Calu3 (cell line): ENCODE results near the gene TAF9B. TPM values are rescaled to one million over a fixed set of nuclear protein-coding genes. Genes with fewer than 3 reads are reported as not detected.

Experiments used
- Bru-seq: library from RNA; stranded (reverse); fragments of 400-500 nt; gene quantifications from one replicate; lab custom pipeline; 2021; lab: Mats Ljungman, UMichigan
- BruChase-seq, 2 experiments: library from RNA; stranded (reverse); fragments of 400-500 nt; gene quantifications; one replicate each; lab custom pipeline; 2021; lab: Mats Ljungman, UMichigan
- BruUV-seq: library from RNA; stranded (reverse); fragments of 400-500 nt; replicated peaks from 2 replicates; lab custom pipeline; 2021; lab: Mats Ljungman, UMichigan
- CTCF ChIA-PET: fragments of 300-600 bp; sonication (Branson Sonifier 250); formaldehyde crosslinking; loops from one replicate; lab custom pipeline; 2022; ENCODE audit warnings: antibody characterized with exemption; lab: Charles Lee
- DNase-seq: peaks from one replicate; pipeline ENCODE4 v3.0.0; 2022
- H3K27ac Mint-ChIP-seq: one replicate; pipeline ENCODE4 v1.8.0; 2022; ENCODE audit warnings: mixed read lengths; ENCODE audit not compliant: unreplicated experiment
- H3K27me3 Mint-ChIP-seq: one replicate; pipeline ENCODE4 v1.8.0; 2022; ENCODE audit warnings: mixed read lengths; ENCODE audit not compliant: unreplicated experiment
- H3K36me3 Mint-ChIP-seq: one replicate; pipeline ENCODE4 v1.8.0; 2022; ENCODE audit warnings: mild to moderate bottlenecking, moderate library complexity, mixed read lengths; ENCODE audit not compliant: insufficient read depth, unreplicated experiment
- H3K4me1 Mint-ChIP-seq: one replicate; pipeline ENCODE4 v1.8.0; 2022; ENCODE audit warnings: mild to moderate bottlenecking, low read depth, mixed read lengths; ENCODE audit not compliant: unreplicated experiment
- H3K4me3 Mint-ChIP-seq: one replicate; pipeline ENCODE4 v1.8.0; 2022; ENCODE audit warnings: mild to moderate bottlenecking, low read depth, moderate library complexity, mixed read lengths; ENCODE audit not compliant: unreplicated experiment
- H3K9me3 Mint-ChIP-seq: one replicate; pipeline ENCODE4 v1.8.0; 2022; ENCODE audit warnings: low read depth, mixed read lengths; ENCODE audit not compliant: unreplicated experiment
- CTCF ChIP-seq: fragments of 200-600 bp; IDR thresholded peaks from one replicate; pipeline ENCODE4 v1.8.0; 2022; ENCODE audit warnings: antibody characterized with exemption; ENCODE audit not compliant: unreplicated experiment
- intact Hi-C: fragments of 100-400 bp; cut with micrococcal nuclease; formaldehyde crosslinking; loops from one replicate; pipeline ENCODE4 v1.10.0; 2022; ENCODE audit not compliant: unreplicated experiment
- long read RNA-seq: library from polyadenylated mRNA; stranded (forward); transcript quantifications from one replicate; pipeline ENCODE4 v2.0.0, GENCODE V29; 2022
- total RNA-seq: library from RNA; stranded (reverse); gene quantifications from 2 replicates; pipeline ENCODE4 v1.2.3, GENCODE V29; 2022

Gene TAF9B
- total RNA-seq (11.5 and 18.4 TPM in 2 replicates), Bru-seq, nascent RNA (percentile 58 among the genes with signal in this experiment), BruChase-seq, experiment 1, labeled RNA remaining after a 6-hour chase (percentile 84 among the genes with signal in this experiment), BruChase-seq, experiment 2, labeled RNA remaining after a 2-hour chase (percentile 67 among the genes with signal in this experiment)
- long read RNA-seq, transcript TAF9B-201 (7 exons, 2,713 nt) = major isoform, 20 of 26 reads
- long read RNA-seq, partial matches to known transcripts = 2 of 26 reads
- long read RNA-seq, other reads (novel, unspliced or antisense) = 4 of 26 reads

- no peaks in the 10 kb centered on the region for H3K27me3 Mint-ChIP-seq
- intact Hi-C loops = no loop called here
- TF ChIP-seq CTCF = no peak
- TSS peak; percentile 62 for BruUV-seq
- no peaks in the 10 kb centered on the region for H3K4me1 Mint-ChIP-seq
- peak; percentile 91 for DNase-seq
- H3K9me3 Mint-ChIP-seq = no peaks in the 10 kb centered on the region
- CTCF ChIA-PET = no interaction called here
- peak within 1 kb of the TSS; percentile 66 for H3K27ac Mint-ChIP-seq
- H3K36me3 Mint-ChIP-seq = peaks cover 20% of the 10 kb centered on the region
- peak within 1 kb of the TSS; percentile 82 for H3K4me3 Mint-ChIP-seq
Measured at GRCh38 chrX:78139160-78140123, at the start of gene TAF9B. TSS of gene TAF9B (minus strand) at chrX:78139650. CDS start at chrX:78139611, 39 bp downstream.

GRCh38 chrX:78182881-78183280 is 43.4 kb upstream of the TAF9B start:
- peaks cover 14% of the 10 kb centered on the region for H3K27me3 Mint-ChIP-seq

GRCh38 chrX:78181307-78181706 is 41.9 kb upstream of the TAF9B start:
- Mint-ChIP-seq H3K27ac (no peak overlapping the region), H3K9me3 (peaks cover 2% of the 10 kb centered on the region), H3K4me3 (no peak overlapping the region), H3K27me3 (peaks cover 14% of the 10 kb centered on the region), H3K36me3 (no peaks in the 10 kb centered on the region), H3K4me1 (no peaks in the 10 kb centered on the region)
- no peak for DNase-seq
- BruUV-seq = no TSS peak
- intact Hi-C loops = no loop called here
- no peak for TF ChIP-seq CTCF
- CTCF ChIA-PET = no interaction called here

More at GRCh38 chrX:78182881-78183280, 43.4 kb upstream of the TAF9B start:
- intact Hi-C loops = no loop called here
- no peak for TF ChIP-seq CTCF
- no peak for DNase-seq
- Mint-ChIP-seq H3K4me3 (no peak overlapping the region), H3K4me1 (no peaks in the 10 kb centered on the region), H3K27ac (no peak overlapping the region), H3K36me3 (no peaks in the 10 kb centered on the region), H3K9me3 (peaks cover 2% of the 10 kb centered on the region)
- BruUV-seq = no TSS peak
- CTCF ChIA-PET = no interaction called here

GRCh38 chrX:78168065-78168464 is 28.6 kb upstream of the TAF9B start:
- TF ChIP-seq CTCF = no peak
- Mint-ChIP-seq H3K9me3 (no peaks in the 10 kb centered on the region), H3K4me1 (no peaks in the 10 kb centered on the region), H3K4me3 (no peak overlapping the region), H3K27ac (no peak overlapping the region), H3K27me3 (no peaks in the 10 kb centered on the region), H3K36me3 (no peaks in the 10 kb centered on the region)
- no peak for DNase-seq
- BruUV-seq = no TSS peak
- intact Hi-C loops = no loop called here
- CTCF ChIA-PET = no interaction called here
